ENCODE data around the gene CDPF1.

CDPF1 gene

GRCh38 chr22:46250035-46250782 is at the start of gene CDPF1:
Gene CDPF1 (minus strand): TSS chr22:46250293. CDS start chr22:46248284, 2,009 bp downstream.
- in situ Hi-C loops (cut with HindIII; ENCODE audit: low pct_ligation_motif_present, low pct_unique_long_range_greater_than_20kb, low sequenced_read_pairs) = no loop called here
- DNase-seq = peak; percentile 84

- in situ Hi-C loops (cut with HindIII; ENCODE audit: low pct_ligation_motif_present, low pct_unique_long_range_greater_than_20kb, low sequenced_read_pairs) = no loop called here
- DNase-seq = no peak
These were observed 49.0 kb upstream of the CDPF1 start for GRCh38 chr22:46299101-46299500.

- in situ Hi-C loops (cut with HindIII; ENCODE audit: low pct_ligation_motif_present, low pct_unique_long_range_greater_than_20kb, low sequenced_read_pairs) = no loop called here
These were observed 47.2 kb upstream of the CDPF1 start for GRCh38 chr22:46297151-46297812.

GRCh38 chr22:46296257-46297150 is 46.4 kb upstream of the CDPF1 start, which contains the start of gene GTSE1:
Gene GTSE1 (plus strand): TSS chr22:46296870. CDS start chr22:46297401, 531 bp downstream.
- peak; percentile 95 for DNase-seq

More at GRCh38 chr22:46297151-46297812, 47.2 kb upstream of the CDPF1 start:
- DNase-seq = peak; percentile 39

GRCh38 chr22:46295277-46295971 is 45.3 kb upstream of the CDPF1 start:
- in situ Hi-C loops (cut with HindIII; ENCODE audit: low pct_ligation_motif_present, low pct_unique_long_range_greater_than_20kb, low sequenced_read_pairs) = no loop called here
- DNase-seq = no peak

More at GRCh38 chr22:46296257-46297150, 46.4 kb upstream of the CDPF1 start, which contains the start of gene GTSE1:
- in situ Hi-C loops (cut with HindIII; ENCODE audit: low pct_ligation_motif_present, low pct_unique_long_range_greater_than_20kb, low sequenced_read_pairs) = no loop called here

DNA sequence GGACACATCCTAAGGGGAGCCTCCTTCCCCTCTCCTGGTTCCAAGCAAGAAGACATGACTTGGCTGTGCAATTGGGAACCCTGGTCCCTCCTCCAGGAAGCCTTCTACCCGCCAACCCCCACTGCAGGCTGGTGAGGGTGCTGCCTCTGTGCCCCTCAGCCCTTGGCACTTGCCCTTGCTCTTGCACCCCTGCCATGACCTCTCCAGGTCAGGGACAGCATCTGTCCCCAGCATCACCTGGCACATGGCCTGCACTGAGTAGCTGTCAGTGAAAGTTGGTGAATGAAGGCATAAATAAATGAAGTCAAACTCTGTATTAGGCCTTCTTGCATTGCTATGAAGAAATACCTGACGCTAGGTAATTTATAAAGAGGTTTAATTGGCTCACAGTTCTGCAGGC is 44.7 kb upstream of the CDPF1 start:
- in situ Hi-C loops (cut with HindIII; ENCODE audit: low pct_ligation_motif_present, low pct_unique_long_range_greater_than_20kb, low sequenced_read_pairs) = no loop called here
- DNase-seq = no peak

DNA sequence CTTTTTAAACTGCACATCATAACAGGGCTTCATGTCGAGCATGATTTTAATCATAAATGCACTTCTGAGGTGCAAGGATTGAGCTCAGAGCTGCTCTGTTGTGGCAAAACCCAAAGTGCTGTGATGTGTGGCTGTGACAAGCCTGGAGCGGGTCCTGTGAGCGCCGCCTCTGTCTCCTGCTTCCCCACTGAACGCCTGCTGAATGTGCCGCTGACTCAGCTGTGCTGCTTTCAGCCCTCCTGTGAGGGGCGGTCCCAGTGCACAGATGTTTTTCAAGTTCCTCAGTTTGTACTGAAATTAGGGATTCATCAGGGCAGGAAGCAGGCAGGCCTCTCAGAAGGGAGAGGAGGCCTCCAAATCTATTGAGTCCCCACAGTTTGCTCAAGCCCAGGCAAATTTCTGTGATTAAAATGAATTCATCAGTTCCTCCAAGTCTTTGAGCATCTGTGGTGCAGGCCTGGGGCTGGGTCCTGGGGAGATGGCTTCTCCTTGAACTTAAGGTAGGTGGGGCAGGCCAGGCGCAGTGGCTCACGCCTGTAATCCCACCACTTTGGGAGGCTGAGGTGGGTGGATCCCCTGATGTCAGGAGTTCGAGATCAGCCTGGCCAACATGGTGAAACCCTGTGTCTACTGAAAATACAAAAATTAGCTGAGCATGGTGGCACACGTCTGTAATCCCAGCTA is 43.6 kb upstream of the CDPF1 start:
- DNase-seq = no peak
- in situ Hi-C loops (cut with HindIII; ENCODE audit: low pct_ligation_motif_present, low pct_unique_long_range_greater_than_20kb, low sequenced_read_pairs) = no loop called here

DNA sequence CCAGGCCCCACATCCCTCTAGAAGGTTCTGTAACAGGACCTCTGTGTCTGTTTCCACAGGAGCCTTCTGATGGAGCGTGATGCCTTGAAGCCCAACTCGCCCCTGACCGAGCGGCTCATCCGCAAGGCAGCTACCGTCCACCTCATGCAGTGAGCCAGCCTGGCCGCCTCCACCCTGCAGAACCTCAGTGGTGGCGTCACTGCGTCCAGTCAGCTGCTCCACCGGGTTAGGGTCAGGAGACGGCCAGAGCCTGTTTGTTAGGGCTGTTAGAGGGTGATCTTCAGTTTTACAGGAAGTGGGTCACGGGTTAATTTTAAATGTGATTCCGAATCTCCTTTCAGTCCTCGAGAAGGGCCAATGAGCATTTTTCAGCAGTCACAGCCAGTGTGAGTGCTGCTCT is 42.6 kb upstream of the CDPF1 start:
- in situ Hi-C loops (cut with HindIII; ENCODE audit: low pct_ligation_motif_present, low pct_unique_long_range_greater_than_20kb, low sequenced_read_pairs) = no loop called here
- no peak for DNase-seq

DNA sequence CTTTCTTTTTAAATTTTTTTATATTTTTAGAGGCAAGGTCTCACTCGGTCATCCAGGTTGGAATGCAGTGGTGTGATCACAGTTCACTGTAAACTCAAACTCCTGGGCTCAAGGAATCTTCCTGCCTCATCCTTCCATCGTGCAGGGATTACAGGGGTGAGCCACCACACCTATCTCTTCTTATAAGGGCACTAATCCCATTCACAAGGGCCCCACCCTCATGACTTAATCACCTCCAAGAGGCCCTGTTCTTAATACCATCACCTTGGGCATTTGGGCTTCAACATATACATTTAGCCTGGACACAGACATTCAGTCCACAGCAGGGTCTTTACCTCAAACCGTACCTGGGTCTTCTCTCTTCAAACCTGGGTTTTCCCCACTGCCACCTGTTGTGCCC is 42.1 kb upstream of the CDPF1 start:
- DNase-seq = no peak
- in situ Hi-C loops (cut with HindIII; ENCODE audit: low pct_ligation_motif_present, low pct_unique_long_range_greater_than_20kb, low sequenced_read_pairs) = no loop called here

DNA sequence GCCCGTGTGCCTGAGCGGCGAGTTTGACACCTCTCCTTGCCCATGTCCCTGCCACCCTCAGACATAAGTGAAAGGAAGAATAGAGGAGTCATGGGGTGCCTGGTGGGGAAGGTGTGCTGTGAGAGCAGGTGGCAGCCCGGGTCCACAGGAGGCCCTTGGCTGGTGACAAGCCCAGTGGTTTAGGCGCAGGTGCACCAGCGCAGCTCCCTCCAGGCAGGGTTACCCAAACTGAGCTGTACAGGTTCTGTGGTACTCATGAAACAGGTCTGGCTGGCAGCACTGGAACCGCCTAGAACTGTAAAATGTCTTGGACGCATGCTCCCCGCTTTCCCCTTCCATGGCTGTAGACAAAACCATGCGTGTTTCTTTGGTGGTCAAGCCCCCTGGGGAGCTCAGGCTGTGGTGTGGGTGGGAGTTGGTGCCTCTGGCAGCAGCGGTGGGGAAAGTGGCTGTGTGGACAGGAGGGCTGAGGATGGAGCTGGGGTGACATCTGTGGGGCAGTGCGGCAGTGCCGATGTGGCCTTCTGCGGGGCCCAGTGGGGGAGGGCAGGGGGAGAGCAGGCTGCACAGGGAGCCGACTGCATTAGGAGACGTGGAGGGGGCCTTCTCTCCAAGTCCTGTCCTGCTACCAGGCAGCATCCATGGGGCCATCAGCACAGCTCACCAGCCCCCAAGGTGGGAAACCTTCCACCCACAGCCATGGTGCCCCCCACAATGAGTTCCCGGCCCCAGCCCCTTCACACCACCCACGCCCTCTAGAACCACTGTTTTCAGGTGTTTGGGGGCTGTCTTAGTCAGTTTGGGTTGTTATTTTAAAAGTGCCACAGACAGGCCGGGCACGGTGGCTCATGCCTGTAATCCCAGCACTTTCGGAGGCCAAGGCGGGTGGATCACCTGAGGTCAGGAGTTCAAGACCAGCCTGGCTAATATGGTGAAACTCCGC is 41.0 kb upstream of the CDPF1 start:
- no peak for DNase-seq
- in situ Hi-C loops (cut with HindIII; ENCODE audit: low pct_ligation_motif_present, low pct_unique_long_range_greater_than_20kb, low sequenced_read_pairs) = no loop called here

DNA sequence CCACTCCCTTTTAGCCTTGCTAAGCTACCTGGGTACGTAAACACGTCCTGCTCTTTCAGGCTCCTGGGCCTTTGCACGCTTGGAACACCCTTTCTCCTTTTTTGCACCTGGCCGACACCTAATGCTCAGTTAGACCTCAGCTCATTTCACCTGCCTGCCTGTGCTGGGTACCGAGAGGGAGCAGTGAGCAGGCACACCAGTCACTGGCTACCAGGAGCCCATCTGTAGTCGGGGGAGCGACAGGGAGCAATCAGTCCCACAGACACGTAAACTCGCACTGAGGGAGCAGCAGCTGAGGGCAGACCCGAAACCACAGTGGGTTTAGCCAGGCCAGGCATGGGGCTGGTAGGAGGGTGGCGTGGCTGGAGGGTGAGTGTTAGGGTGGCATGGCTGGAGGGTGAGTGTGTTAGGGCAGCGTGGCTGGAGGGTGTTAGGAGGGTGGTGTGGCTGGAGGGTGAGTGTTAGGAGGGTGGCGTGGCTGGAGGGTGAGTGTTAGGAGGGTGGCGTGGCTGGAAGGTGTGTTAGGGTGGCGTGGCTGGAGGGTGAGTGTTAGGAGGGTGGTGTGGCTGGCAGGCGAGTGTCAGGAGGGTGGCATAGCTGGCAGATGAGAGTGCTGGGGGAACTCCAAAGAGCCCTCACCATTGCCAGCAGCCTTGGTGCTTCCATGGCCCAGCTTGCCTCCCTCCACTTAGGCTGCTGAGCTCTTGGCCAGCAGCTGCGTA is 40.2 kb upstream of the CDPF1 start:
- in situ Hi-C loops (cut with HindIII; ENCODE audit: low pct_ligation_motif_present, low pct_unique_long_range_greater_than_20kb, low sequenced_read_pairs) = no loop called here
- DNase-seq = no peak

GRCh38 chr22:46289244-46289891 is 39.3 kb upstream of the CDPF1 start:
- in situ Hi-C loops (cut with HindIII; ENCODE audit: low pct_ligation_motif_present, low pct_unique_long_range_greater_than_20kb, low sequenced_read_pairs) = no loop called here
- DNase-seq = no peak

- DNase-seq = no peak
- in situ Hi-C loops (cut with HindIII; ENCODE audit: low pct_ligation_motif_present, low pct_unique_long_range_greater_than_20kb, low sequenced_read_pairs) = no loop called here
These were observed 38.8 kb upstream of the CDPF1 start for GRCh38 chr22:46288846-46289243.

GRCh38 chr22:46287873-46288751 is 38.0 kb upstream of the CDPF1 start:
- in situ Hi-C loops (cut with HindIII; ENCODE audit: low pct_ligation_motif_present, low pct_unique_long_range_greater_than_20kb, low sequenced_read_pairs) = no loop called here
- DNase-seq = no peak

Data from ACHN (cell line).